ENCODE measurements around the gene PCED1B.
"Not testable (repeated sequence)": the region's sequence is repeated elsewhere in the genome, so short reads cannot be mapped to it uniquely, and the experiment has no call there.

PCED1B gene

GRCh38 chr12:47110718-47111391, 31.4 kb downstream of the PCED1B start:
- H3K4me3 ChIP-seq, result no peak overlapping the region
- H3K27ac ChIP-seq, result peak overlapping the region in 1 of 21 experiments; percentile 53

GRCh38 chr12:47111392-47111778, 32.0 kb downstream of the PCED1B start:
- H3K27ac ChIP-seq, result peak overlapping the region in 1 of 21 experiments; percentile 53
- H3K4me3 ChIP-seq, result no peak overlapping the region

- Histone ChIP-seq H3K27ac (no peak overlapping the region), H3K4me3 (no peak overlapping the region)
Observed at GRCh38 chr12:47111854-47112253, 32.4 kb downstream of the PCED1B start.

GRCh38 chr12:47112679-47113078, 33.3 kb downstream of the PCED1B start:
- no peak overlapping the region for H3K27ac ChIP-seq

GRCh38 chr12:47114481-47114892, 35.1 kb downstream of the PCED1B start:
- H3K27ac ChIP-seq, result peak overlapping the region in 1 of 21 experiments; percentile 30

More at GRCh38 chr12:47112679-47113078, 33.3 kb downstream of the PCED1B start:
- H3K4me3 ChIP-seq, result no peak overlapping the region

GRCh38 chr12:47117305-47117704, 37.9 kb downstream of the PCED1B start:
- not testable (repeated sequence) for H3K4me3 ChIP-seq, H3K27ac ChIP-seq

More at GRCh38 chr12:47114481-47114892, 35.1 kb downstream of the PCED1B start:
- H3K4me3 ChIP-seq, result no peak overlapping the region

- no peak overlapping the region for H3K27ac ChIP-seq
- no peak overlapping the region for H3K4me3 ChIP-seq
Observed at GRCh38 chr12:47120736-47121135, 41.3 kb downstream of the PCED1B start.

GRCh38 chr12:47121146-47121545, 41.7 kb downstream of the PCED1B start:
- no peak overlapping the region for H3K4me3 ChIP-seq
- H3K27ac ChIP-seq, result peak overlapping the region in 1 of 21 experiments; percentile 6

GRCh38 chr12:47122602-47123001, 43.2 kb downstream of the PCED1B start:
- no peak overlapping the region for H3K27ac ChIP-seq
- H3K4me3 ChIP-seq, result no peak overlapping the region

- Histone ChIP-seq H3K4me3 (no peak overlapping the region), H3K27ac (no peak overlapping the region)
Observed at GRCh38 chr12:47123730-47124129, 44.3 kb downstream of the PCED1B start.

- H3K27ac ChIP-seq, result no peak overlapping the region
- H3K4me3 ChIP-seq, result no peak overlapping the region
Observed at GRCh38 chr12:47124451-47124850, 45.0 kb downstream of the PCED1B start.

- Histone ChIP-seq H3K4me3 (no peak overlapping the region), H3K27ac (no peak overlapping the region)
Observed at GRCh38 chr12:47126246-47126645, 46.8 kb downstream of the PCED1B start.

GRCh38 chr12:47131011-47131410, 51.6 kb downstream of the PCED1B start:
- Histone ChIP-seq H3K27ac (no peak overlapping the region), H3K4me3 (no peak overlapping the region)

- H3K27ac ChIP-seq, result no peak overlapping the region
- no peak overlapping the region for H3K4me3 ChIP-seq
Observed at GRCh38 chr12:47134005-47134404, 54.6 kb downstream of the PCED1B start.

GRCh38 chr12:47135578-47135977, 56.2 kb downstream of the PCED1B start:
- H3K4me3 ChIP-seq, result no peak overlapping the region
- H3K27ac ChIP-seq, result no peak overlapping the region

GRCh38 chr12:47139000-47139681, 59.7 kb downstream of the PCED1B start:
- no peak overlapping the region for H3K27ac ChIP-seq
- H3K4me3 ChIP-seq, result no peak overlapping the region

- Histone ChIP-seq H3K4me3 (no peak overlapping the region), H3K27ac (no peak overlapping the region)
Observed at GRCh38 chr12:47141459-47141858, 62.0 kb downstream of the PCED1B start.

- H3K4me3 ChIP-seq, result no peak overlapping the region
Observed at GRCh38 chr12:47144769-47145168, 65.3 kb downstream of the PCED1B start.

GRCh38 chr12:47145188-47145587, 65.8 kb downstream of the PCED1B start:
- no peak overlapping the region for H3K4me3 ChIP-seq
- no peak overlapping the region for H3K27ac ChIP-seq

More at GRCh38 chr12:47144769-47145168, 65.3 kb downstream of the PCED1B start:
- H3K27ac ChIP-seq, result no peak overlapping the region

GRCh38 chr12:47147739-47148138, 68.3 kb downstream of the PCED1B start:
- Histone ChIP-seq H3K4me3 (no peak overlapping the region), H3K27ac (no peak overlapping the region)

- no peak overlapping the region for H3K27ac ChIP-seq
- no peak overlapping the region for H3K4me3 ChIP-seq
Observed at GRCh38 chr12:47149146-47149545, 69.7 kb downstream of the PCED1B start.
